ENCODE measurements around the gene TLCD5.
A peak's percentile ranks its signal among the peaks of the same experiment; 100 is the strongest.

DNA sequence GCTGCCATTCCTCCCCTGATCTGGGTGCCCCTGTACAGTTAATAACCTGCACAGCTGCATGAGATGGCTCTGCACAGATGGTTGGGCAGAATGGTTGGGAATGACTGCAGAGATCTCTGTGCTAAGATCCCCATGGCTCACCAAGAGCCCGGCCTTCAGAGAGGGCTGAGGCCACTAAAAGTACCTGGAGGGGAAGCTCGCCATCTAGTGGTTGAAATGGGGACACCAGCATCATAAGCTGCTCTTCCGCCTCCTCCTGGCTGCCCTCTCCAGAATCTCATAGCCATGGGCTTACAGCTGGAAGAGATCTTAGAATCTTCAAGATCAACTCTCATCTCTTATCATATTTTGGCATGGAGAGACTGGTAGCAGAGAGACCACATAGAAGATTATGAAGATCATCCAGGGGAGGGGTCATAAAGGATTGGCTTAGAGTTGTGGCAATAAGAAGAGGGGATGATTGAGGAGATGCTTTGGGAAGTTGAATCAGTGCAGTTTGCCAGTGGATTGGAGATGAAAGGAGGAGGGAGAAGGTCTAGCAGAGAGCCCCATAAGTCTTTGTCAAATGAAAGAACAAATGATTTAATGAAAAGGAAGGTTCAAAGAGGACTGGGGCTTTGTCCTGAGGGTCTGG, 22.0 kb upstream of the TLCD5 start:
- TF ChIP-seq CTCF (IDR thresholded peaks at IDR 0.05) (peak; percentile 79 to 96 (median 89)), POLR2A (IDR thresholded peaks at IDR 0.05) (no peak)

Measured in right lobe of liver (tissue), 4 donors.